Measurements from ENCODE around the gene MAS1. TPM values are rescaled to one million over a fixed set of nuclear protein-coding genes. Genes with fewer than 3 reads are reported as not detected.
A peak's percentile ranks its signal among the peaks of the same experiment; 100 is the strongest.
"Not testable (repeated sequence)": the region's sequence is repeated elsewhere in the genome, so short reads cannot be mapped to it uniquely, and the experiment has no call there.

Gene MAS1
- 0.82 TPM for total RNA-seq

DNA sequence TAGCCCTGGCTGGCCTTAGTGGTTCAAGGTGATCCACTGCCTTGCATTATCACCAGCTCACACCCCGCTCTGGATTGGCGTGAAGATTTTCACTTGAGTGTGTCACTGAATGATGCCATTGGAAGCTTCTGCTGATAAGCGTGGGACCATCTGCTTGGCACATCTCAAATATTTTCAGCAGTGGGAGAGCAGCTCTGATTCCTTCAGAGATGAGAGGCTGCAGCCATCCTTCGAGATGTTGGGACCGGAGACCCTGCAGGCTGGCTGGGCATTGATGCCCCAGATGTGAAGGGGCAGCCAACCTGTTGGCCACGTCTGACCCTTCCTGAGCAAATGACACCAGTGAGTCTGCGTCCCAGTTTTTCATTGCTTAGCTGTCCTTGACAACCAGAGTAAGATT, at the start of gene MAS1:
Gene MAS1 (plus strand): TSS at position 197 of the 400 bp plus-strand sequence. CDS start 15,968 bp downstream, outside the sequence.
- no peak for FAIRE-seq
- no peak for DNase-seq (ENCODE audit: low spot score in 2 of 2)

DNA sequence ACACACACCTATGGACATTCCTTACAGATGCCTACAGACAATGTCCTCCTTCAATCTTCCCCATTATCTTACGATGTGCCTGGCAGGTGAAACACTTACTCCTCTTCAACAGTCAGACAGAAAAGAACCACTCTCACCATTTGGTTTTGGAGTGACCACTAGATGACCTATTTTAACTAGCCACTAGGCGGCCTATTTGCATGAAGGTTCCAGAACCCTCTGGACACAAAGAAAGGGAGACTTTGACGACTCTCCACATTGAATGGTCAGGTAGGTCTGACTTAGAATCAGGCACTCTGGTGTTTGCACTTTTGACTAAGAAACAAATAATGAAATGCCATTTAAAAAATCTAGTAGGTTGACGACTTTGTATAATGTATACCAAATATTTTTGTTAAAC, 48.8 kb upstream of the MAS1 start:
- FAIRE-seq: no peak
- no peak for DNase-seq (ENCODE audit: low spot score in 2 of 2)

DNA sequence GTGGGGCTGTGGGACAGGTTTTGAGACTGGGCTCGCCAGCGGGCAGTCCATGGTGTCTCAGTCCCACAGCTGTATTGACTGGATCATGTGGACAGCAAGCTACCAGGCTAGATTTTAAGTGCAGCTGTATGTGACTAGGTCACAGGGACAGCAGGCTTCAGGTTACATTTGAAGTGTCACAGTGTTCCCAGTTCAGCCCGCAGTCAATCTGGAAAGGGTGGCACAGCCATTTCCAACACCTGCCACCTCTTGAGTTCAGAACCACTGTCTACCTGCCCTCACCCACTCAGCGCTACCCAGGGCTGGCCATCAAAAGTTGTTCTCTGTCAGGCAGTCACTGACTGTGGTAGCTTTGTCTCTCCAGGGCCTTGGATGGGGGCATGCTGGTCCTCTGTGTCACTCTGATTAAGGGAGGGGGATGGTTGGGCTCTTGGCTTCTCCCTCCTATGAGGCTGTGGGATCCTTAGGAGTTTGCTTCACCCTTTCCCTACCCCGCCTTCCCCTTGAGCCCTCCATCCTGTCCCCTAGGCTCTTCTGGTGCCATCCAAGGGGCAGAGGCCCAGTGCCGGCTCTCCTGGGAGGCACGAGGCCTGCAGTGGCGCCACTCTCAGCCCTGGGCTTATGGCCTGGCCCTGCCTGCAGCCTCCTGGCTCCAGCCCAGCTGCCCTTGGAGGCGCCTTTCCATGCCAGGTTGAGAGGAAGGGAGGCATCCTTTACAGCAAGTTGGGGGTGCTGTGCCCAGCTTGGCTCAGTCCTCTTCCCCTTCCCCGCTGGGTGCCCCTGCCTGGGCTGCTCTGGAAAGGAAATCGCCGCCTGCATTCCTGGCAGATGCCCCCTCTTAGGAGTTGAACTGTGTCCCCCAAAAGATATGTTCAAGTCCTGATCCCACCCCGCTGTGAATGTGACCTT, 45.8 kb upstream of the MAS1 start:
- DNase-seq (ENCODE audit: low spot score in 2 of 2) (no peak), FAIRE-seq (no peak)

DNA sequence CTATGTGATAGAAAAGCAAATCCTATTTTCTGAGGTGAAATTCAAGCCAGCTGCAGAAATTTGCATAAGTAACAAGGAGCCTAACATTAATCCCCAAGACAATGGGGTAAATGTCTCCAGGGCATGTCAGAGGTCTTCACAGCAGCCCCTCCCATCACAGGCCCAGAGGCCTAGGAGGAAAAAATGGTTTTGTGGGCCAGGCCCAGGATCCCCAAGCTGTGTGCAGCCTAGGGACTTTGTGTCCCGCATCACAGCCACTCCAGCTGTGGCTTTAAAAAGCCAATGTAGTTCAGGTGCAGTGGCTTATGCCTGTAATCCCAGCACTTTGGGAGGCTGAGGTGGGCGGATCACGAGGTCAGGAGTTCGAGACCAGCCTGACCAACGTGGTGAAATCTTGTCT, 42.2 kb upstream of the MAS1 start:
- FAIRE-seq; DNase-seq (ENCODE audit: low spot score in 2 of 2): not testable (repeated sequence)

DNA sequence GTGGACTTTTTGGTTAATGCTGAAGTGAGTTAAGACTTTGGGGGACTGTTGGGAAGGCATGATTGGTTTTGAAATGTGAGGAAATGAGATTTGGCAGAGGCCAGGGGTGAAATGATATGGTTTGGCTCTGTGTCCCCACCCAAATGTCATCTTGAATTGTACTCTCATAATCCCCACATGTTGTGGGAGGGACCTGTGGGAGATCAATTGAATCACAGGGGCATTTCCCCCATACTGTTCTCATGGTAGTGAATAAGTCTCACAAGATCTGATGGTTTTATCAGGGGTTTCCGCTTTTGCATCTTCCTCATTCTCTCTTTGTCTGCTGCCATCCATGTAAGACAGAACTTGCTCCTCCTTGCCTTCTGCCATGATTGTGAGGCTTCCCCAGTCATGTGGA, 40.9 kb upstream of the MAS1 start:
- DNase-seq (ENCODE audit: low spot score in 2 of 2); FAIRE-seq: not testable (repeated sequence)

DNA sequence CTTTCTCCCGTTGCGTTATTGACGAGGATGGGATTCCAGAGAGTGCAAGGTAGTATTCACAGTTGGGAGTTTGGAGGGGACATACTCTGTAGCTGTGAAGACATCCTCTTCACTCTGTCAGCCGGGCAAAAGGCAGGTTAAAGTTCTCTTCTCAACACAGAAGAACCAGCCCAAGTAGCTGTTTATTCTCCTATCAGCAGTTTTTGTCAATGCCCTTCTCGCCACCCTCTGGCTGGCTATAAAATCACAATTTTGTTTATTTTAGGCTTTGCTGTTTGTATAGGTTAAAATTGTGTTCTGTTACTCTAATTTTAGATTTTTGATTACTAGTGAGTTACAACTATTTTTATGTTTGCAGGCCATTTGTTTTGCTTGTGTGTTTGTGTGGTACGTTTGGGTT, 37.9 kb upstream of the MAS1 start:
- FAIRE-seq: no peak
- DNase-seq (ENCODE audit: low spot score in 2 of 2): no peak

DNA sequence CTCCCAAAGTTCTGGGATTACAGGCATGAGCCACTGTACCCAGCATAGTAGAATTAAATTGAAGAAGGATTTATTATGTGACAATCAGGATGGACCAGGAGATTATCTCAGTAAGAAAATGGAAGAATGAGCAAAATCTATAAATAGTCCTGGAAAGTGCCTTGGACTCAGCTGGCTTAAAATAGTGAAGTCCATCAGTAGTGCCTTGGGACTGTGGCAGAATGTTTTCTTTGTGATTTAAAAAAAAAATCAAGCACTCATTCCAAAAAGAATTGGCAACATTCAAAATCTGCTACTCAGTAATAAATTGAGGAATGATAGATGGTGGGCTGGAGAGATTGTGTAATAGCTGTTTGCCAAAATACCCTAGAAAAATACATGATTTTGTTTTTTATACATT, 37.0 kb upstream of the MAS1 start:
- DNase-seq (ENCODE audit: low spot score in 2 of 2) (no peak), FAIRE-seq (no peak)

DNA sequence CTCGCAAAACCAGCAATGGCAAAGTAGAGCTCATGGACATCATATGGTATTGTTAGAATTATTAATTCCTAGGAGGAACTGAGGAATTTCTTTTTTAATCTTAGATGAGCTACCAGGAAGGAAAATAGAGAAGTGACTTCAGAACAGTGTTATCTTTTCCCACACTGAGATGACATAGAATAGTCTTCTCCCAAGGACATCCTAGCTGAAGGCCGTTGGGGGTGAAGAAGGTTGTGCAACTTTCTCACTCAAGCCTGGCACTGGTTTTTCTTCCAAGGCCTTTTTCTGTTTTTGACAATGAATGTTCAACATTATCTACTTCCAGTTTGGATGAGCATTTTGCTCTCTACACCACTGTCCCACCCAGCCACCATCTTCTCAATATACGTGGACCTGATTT, 35.8 kb upstream of the MAS1 start:
- FAIRE-seq (no peak), DNase-seq (ENCODE audit: low spot score in 2 of 2) (no peak)

DNA sequence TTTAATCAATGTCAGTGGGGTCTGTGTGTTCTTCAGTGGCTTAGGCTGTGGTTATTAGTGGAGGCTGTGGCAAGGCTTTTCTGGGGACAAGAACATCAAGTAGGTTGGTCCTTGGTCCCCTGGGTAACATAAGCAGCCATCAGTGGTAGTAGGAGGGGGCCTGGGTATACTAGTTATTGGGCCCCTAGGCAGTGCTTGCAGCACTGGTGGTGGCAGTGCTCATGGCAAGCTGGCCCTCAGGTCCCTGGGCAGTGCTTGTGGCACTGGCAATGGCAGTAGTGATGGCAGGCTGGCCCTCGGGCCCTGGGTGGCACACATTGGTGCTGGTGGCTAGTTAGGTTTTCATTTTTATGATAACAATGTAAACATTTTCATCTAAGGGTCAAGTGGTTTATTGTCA, 32.5 kb upstream of the MAS1 start:
- FAIRE-seq (no peak), DNase-seq (ENCODE audit: low spot score in 2 of 2) (no peak)

DNA sequence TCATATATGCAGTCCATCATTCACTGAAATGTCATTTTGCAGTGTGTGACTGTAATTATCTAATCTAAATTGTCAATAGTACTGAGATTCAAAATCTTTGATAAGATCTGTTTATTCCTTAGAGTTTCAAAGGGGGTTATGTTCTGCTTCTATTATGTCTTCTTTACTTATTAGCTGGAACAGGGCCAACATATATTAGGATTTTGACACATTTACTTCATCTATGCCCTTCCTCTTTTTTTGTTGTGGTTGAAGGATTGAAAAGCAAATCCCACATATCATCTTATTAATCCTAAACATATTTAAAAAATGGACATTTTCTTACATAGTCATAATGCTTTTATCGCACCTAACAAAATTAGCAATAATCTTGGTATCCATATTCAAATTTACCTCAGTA, 30.3 kb upstream of the MAS1 start:
- no peak for FAIRE-seq
- no peak for DNase-seq (ENCODE audit: low spot score in 2 of 2)

DNA sequence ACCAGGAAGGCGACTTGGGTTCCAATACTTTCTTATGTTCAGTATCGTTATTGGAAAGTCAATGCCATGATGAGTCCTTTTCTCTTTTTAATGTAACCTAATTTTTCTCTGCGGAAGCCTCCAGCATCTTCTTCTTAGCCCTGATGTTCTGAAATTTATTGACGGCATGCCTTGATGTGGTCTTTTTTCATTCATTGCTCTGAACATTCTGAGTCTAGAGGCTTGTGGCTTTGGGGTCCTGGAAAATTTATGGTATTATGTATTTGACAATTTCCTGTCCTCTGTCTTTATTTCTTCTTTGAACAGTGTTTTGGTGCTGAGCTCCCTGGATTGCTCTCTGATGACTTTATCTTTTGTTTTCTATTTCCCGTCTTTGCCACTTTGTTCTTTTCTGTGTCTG, 28.7 kb upstream of the MAS1 start:
- FAIRE-seq (no peak), DNase-seq (ENCODE audit: low spot score in 2 of 2) (no peak)

DNA sequence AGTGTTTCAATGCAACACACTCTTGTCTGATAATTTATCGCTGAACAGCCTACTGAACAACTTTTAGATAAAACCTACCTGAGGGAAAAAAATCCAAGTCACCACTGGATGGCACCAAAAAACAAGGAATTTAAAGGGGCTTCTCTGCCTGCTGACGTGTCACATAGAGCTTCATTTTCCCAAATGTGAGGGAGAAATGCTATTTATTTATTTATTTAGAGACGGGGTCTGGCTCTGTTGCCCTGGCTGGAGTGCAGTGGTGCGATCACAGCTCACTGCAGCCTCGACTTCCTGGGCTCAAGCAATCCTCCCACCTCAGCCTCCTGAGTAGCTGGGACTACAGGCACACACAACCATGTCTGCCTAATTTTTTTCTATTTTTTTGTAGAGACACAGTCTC, 27.4 kb upstream of the MAS1 start:
- FAIRE-seq: not testable (repeated sequence)
- peak; percentile 45 to 67 for DNase-seq (ENCODE audit: low spot score in 2 of 2)

DNA sequence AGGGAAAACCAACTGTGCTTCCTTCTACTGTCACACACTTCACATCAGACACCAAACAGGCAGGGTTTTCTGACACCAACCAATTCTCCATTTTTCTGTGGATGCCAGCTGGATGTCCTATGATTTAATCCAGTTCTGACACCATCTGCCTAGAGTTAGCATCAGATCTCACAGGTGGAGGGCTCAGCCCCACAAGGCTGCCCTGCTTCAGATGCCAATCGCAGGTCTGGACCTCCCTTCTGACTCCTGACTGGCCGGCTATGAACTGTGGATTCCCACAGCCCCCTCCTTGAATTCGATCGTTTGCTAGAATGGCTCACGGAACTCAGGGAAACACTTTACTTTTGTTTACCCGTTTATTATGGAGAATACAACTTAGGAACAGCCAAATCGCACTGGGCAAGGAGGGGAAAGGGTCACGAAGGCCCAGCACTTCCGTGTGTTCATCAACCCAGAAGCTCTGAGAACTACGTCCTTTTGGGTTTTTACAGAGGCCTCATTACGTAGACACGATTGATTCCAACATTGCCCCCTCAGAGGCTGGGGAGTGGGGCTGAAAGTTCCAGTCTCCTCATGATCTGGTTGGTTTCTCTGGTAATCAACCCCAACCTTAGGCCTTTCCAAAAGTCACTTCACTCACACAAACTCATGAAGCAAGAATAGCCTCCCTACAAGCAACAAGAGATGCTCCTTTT, 25.4 kb upstream of the MAS1 start:
- DNase-seq (ENCODE audit: low spot score in 2 of 2) (no peak), FAIRE-seq (no peak)

DNA sequence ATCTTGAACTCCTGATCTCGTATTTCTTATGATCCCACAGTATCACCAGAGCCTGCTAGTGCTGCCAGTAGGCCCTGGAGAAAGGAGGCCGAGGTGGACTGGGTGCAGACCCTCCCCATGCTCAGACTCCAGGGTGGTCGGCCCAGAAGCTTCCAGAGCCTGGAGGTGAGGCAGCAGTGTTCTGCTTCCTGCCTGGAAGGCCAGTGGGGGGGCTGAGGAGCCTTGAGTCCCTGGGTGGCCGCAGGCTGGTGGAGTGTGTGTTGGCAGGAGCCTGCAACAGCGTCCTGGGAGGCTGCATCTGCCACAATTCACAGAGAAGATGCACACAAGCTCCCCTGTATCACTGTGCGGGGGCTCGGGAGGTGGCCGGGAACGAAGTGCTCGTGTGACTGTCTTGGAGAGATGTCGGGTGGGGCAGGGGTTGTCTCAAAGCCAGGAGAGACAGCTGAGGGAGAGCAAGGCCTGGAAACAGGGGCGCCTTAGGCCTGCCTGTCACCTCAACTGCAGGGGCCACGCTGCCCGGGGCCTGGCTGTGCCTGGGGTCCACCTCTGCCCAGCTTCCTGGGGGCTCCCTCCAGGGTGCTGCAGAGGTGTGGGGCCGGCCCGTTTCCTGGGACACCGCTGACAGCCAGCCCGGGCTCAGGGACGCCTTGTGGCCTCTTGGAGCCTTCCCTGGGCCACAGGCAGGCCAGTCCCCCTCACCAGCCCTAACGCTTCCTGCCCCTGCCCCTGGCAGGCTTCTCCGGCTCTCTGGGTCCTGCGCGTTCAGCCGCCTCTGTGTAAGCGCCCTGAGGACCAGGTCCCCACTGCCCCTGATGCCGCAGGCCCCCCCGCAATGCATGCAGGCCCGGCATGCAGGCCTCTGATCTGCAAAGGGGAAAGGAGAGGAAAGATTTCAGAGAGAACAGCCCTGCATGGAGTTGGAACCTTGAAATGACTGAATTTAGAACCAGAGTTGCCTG, 24.2 kb upstream of the MAS1 start:
- no peak for FAIRE-seq
- no peak for DNase-seq (ENCODE audit: low spot score in 2 of 2)

DNA sequence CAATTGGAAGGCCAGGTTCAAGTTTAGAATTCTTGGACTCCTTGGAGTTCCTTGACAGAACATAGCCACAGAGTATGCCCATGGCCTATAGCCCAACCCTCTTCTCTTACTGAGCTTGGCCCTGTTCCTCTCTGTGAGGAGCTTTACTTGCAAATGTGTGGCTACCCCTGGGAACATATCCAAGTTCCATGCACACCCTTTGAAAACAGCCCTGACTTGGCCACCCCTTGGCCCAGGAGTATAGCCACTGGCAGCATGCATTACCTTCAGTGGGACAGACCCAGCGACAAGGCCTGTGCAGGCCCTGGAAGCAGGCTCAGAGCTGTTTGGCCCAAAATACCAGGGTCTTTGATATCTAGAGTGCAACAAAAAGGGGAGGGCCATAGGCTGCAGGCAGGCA, 19.5 kb upstream of the MAS1 start:
- DNase-seq (ENCODE audit: low spot score in 2 of 2) (no peak), FAIRE-seq (no peak)

DNA sequence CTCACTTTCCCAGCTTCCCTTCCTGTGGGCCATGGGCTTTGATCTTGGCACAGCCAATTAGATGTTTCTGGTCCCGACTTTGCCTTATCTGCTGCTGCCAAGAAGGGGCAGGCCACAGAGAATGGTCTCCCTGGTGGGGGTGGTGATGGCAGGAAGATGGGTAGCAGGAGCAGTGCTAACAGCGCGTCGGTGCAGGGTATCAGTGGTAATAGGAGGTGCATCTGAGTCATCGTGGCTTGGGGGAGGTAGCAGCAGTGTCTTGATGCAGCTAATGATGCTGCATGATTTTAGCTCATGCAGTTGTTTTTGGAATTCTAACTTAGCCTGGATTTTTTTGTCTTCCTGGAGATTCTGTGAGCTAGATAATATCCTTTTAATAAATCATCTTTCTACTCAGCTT, 18.9 kb upstream of the MAS1 start:
- DNase-seq (ENCODE audit: low spot score in 2 of 2) (no peak), FAIRE-seq (no peak)

DNA sequence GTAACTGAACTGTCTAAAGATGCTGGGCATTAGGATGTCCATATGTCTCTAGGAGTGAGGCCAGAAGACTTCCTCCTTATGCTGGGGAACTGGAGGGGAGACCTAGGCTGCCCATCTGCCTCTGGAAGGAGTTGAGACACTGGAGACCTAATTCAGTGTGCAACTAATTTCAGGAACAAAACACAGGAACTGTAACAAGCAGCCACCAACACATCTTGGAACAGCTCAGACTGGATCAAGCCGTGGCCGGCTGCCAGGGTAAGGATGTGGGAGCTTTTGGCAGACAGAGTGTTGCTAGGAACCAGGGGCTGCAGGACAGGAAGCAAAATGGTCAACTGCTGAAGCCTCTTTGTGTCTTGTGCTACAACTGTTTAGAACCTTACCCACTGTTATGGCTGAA, 16.4 kb upstream of the MAS1 start:
- DNase-seq (ENCODE audit: low spot score in 2 of 2): no peak
- FAIRE-seq: no peak

DNA sequence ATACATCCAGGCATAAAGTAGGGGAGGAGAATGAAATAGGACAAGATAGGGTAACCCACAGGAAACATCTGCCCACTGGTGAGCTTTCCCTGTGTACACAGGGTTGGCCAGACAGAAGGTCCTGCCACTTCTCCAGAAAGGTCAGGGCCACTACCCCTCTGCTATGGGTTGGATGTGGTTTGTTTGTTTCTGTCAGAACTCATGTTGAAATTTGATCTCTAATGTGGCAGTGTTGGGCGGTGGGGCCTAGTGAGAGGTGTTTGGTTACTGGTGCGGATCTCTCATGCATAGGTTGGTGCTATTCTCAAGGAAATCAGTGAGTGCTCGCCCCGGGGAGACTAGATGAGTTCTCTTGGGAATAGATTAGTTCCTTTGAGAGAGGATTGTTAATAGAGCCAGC, 15.6 kb upstream of the MAS1 start:
- DNase-seq (ENCODE audit: low spot score in 2 of 2) (no peak), FAIRE-seq (no peak)

DNA sequence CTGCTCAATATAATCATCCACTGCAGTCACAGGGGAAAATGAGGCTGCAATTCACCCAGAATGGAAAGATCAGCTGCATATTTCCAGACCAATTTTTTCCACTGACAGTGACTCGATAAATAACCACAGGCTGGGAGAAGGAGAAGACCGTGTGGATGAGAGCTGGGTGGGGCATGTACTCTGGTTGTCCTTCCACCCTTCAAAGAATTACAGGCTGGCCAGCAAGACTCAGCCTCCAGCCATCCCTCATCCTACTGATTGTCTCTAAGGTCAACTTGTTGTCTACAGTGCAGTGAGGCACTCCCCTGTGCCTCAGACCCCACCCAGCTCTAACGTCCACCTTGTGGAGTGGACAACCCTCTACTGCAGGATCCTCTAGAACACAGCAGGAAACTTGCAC, 14.5 kb upstream of the MAS1 start:
- no peak for FAIRE-seq

DNA sequence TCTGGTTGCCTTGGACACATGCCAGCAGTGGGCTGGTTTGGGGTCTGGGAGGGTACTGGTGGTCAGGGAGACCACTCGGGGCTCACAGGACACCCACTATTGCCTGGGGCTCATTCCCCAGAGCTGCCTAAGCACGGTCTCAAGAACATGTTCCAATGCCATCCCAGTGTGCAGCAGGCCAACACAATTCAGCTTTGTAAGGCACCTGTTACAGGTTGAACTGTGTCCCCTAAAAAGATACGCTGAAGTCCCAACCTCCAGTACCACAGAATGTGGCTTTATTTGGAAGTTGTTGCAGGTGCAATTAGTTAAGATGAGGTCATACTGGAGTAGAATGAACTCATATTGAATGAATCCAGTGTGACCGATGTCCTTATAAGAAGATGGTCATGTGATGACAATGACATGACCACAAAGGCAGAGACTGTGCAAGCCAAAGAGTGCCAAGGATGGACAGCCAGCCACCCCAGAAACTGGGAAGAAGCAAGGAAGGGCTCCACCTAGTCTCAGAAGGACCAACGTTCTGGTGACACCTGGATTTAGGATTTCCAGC, 13.5 kb upstream of the MAS1 start:
- DNase-seq (ENCODE audit: low spot score in 2 of 2) (no peak), FAIRE-seq (no peak)

More for the DNA sequence above, 14.5 kb upstream of the MAS1 start:
- DNase-seq (ENCODE audit: low spot score in 2 of 2): no peak

Measured in frontal cortex (tissue), 4 donors.